Upper lobe of right lung (tissue), 1 donor: ENCODE measurements around the gene GPR18. TPM values are rescaled to one million over a fixed set of nuclear protein-coding genes. Genes with fewer than 3 reads are reported as not detected.
A peak's percentile ranks its signal among the peaks of the same experiment; 100 is the strongest.

Source experiments
- ATAC-seq: fragments of 200-7000 bp; cut with Tn5 transposase; one replicate; pipeline ENCODE4 v1.9.1; 2020; ENCODE audit warnings: mild to moderate bottlenecking, moderate library complexity
- DNase-seq: peaks from one replicate; pipeline ENCODE4 v3.0.0-alpha.2; 2020
- H3K27ac ChIP-seq: fragments of 200-600 bp; one replicate; pipeline ENCODE4 v1.8.0; 2022
- H3K27me3 ChIP-seq: fragments of 200-600 bp; one replicate; pipeline ENCODE4 v1.8.0; 2022; ENCODE audit warnings: mild to moderate bottlenecking
- H3K36me3 ChIP-seq: fragments of 200-600 bp; one replicate; pipeline ENCODE4 v1.8.0; 2022
- H3K4me1 ChIP-seq: fragments of 200-600 bp; one replicate; pipeline ENCODE4 v1.8.0; 2022
- H3K4me3 ChIP-seq: fragments of 200-600 bp; one replicate; pipeline ENCODE4 v1.8.0; 2022; ENCODE audit warnings: mild to moderate bottlenecking
- H3K9me3 ChIP-seq: fragments of 200-600 bp; one replicate; pipeline ENCODE4 v1.8.0; 2022
- CTCF ChIP-seq: fragments of 200-600 bp; IDR thresholded peaks from one replicate; pipeline ENCODE4 v1.8.0; 2022; ENCODE audit warnings: antibody characterized with exemption
- intact Hi-C: fragments of 100-400 bp; cut with DNase I; formaldehyde crosslinking; loops from one replicate; pipeline ENCODE4 v1.11.0; 2022
- total RNA-seq: library from RNA; stranded (reverse); fragmentation: NEBNext Ultra II Directional; extraction: Animal tissue kit (Norgen Biotek cat#: 25700); gene quantifications from one replicate; pipeline ENCODE4 v1.2.1, GENCODE V29; 2021
- donor health status: DM: no; HTN: yes; CAD: no; lungs with severe emphysema.

The GPR18 gene
- total RNA-seq, 1 donor from 2014 or later, result 0.58 TPM

GRCh38 chr13:99261059-99261458 lies 2.9 kb upstream of the GPR18 start:
- Histone ChIP-seq H3K4me1 (no peaks in the 10 kb centered on the region), H3K4me3 (no peak overlapping the region), H3K27ac (no peak overlapping the region), H3K9me3 (no peaks in the 10 kb centered on the region), H3K36me3 (no peaks in the 10 kb centered on the region), H3K27me3 (no peaks in the 10 kb centered on the region)
- no peak for TF ChIP-seq CTCF
- intact Hi-C loops, result no loop called here
- ATAC-seq (no peak), DNase-seq (no peak)

GRCh38 chr13:99260216-99260615 lies 2.0 kb upstream of the GPR18 start:
- no peak overlapping the region for H3K27ac ChIP-seq
- H3K9me3 ChIP-seq, result no peaks in the 10 kb centered on the region
- peaks cover 5% of the 10 kb centered on the region for H3K36me3 ChIP-seq
- no peak for TF ChIP-seq CTCF
- H3K4me1 ChIP-seq, result no peaks in the 10 kb centered on the region
- no peaks in the 10 kb centered on the region for H3K27me3 ChIP-seq
- H3K4me3 ChIP-seq, result no peak overlapping the region
- intact Hi-C loops, result no loop called here
- no peak for DNase-seq
- no peak for ATAC-seq

- ATAC-seq (peak; percentile 54), DNase-seq (no peak)
- H3K9me3 ChIP-seq, result no peaks in the 10 kb centered on the region
- no peak overlapping the region for H3K4me3 ChIP-seq
- H3K4me1 ChIP-seq, result no peaks in the 10 kb centered on the region
- H3K27me3 ChIP-seq, result no peaks in the 10 kb centered on the region
- TF ChIP-seq CTCF, result no peak
- intact Hi-C loops, result no loop called here
- H3K36me3 ChIP-seq, result peaks cover 5% of the 10 kb centered on the region
- no peak overlapping the region for H3K27ac ChIP-seq
These were observed 767 bp upstream of the GPR18 start for GRCh38 chr13:99258946-99259345.

GRCh38 chr13:99257291-99257690 lies 888 bp downstream of the GPR18 start:
- no peaks in the 10 kb centered on the region for H3K9me3 ChIP-seq
- DNase-seq, result no peak
- H3K4me3 ChIP-seq, result no peak overlapping the region
- no peak for ATAC-seq
- no peak for TF ChIP-seq CTCF
- intact Hi-C loops, result no loop called here
- peaks cover 5% of the 10 kb centered on the region for H3K36me3 ChIP-seq
- H3K27me3 ChIP-seq, result no peaks in the 10 kb centered on the region
- no peak overlapping the region for H3K27ac ChIP-seq
- no peaks in the 10 kb centered on the region for H3K4me1 ChIP-seq

- ATAC-seq, result no peak
These were observed 1.5 kb downstream of the GPR18 start for GRCh38 chr13:99256709-99257108.

More at GRCh38 chr13:99256709-99257108, 1.5 kb downstream of the GPR18 start:
- H3K4me3 ChIP-seq, result no peak overlapping the region
- intact Hi-C loops, result no loop called here
- H3K36me3 ChIP-seq, result peaks cover 5% of the 10 kb centered on the region
- no peak for DNase-seq
- TF ChIP-seq CTCF, result no peak
- no peaks in the 10 kb centered on the region for H3K9me3 ChIP-seq
- no peaks in the 10 kb centered on the region for H3K27me3 ChIP-seq
- H3K27ac ChIP-seq, result no peak overlapping the region
- no peaks in the 10 kb centered on the region for H3K4me1 ChIP-seq
